GM23338 (cell line): Measurements from ENCODE around the gene C17orf114.

Experiments
- ATAC-seq: fragments of 200-7000 bp; cut with Tn5 transposase; 3 replicates; pipeline ENCODE4 v1.9.1; 2020
- DNase-seq: peaks from one replicate; pipeline ENCODE4 v3.0.0-alpha.2; 2015; ENCODE audit warnings: low spot score
- H2AFZ ChIP-seq: fragments of 200-600 bp; sonication (generic); 2 replicates; pipeline ENCODE4 v1.8.0; 2016; ENCODE audit warnings: antibody characterized with exemption, mild to moderate bottlenecking, moderate library complexity
- H3F3A ChIP-seq: fragments of 200-600 bp; sonication (generic); replicated peaks from 2 replicates; pipeline ENCODE4 v1.8.0; 2017; ENCODE audit warnings: antibody characterized with exemption, mixed run types, low read depth
- H3K27ac ChIP-seq: fragments of 200-600 bp; sonication (generic); 2 replicates; pipeline ENCODE4 v1.6.1; 2016; ENCODE audit warnings: low read depth
- H3K27me3 ChIP-seq: fragments of 200-600 bp; sonication (generic); 2 replicates; pipeline ENCODE4 v1.8.0; 2016; ENCODE audit warnings: mild to moderate bottlenecking, mixed run types, moderate library complexity; ENCODE audit not compliant: insufficient read depth
- H3K36me3 ChIP-seq: fragments of 200-600 bp; sonication (generic); 2 replicates; pipeline ENCODE4 v1.8.0; 2016; ENCODE audit warnings: mild to moderate bottlenecking; ENCODE audit not compliant: insufficient read depth
- H3K4me1 ChIP-seq: fragments of 200-600 bp; sonication (generic); 2 replicates; pipeline ENCODE4 v1.8.0; 2016; ENCODE audit warnings: mild to moderate bottlenecking, moderate library complexity; ENCODE audit not compliant: insufficient read depth
- H3K4me2 ChIP-seq: fragments of 200-600 bp; sonication (generic); 2 replicates; pipeline ENCODE4 v1.7.1; 2017; ENCODE audit warnings: mixed run types
- H3K4me3 ChIP-seq: fragments of 200-600 bp; sonication (generic); 2 replicates; pipeline ENCODE4 v1.6.1; 2016; ENCODE audit warnings: mixed run types
- H3K79me2 ChIP-seq: fragments of 200-600 bp; sonication (generic); replicated peaks from 2 replicates; pipeline ENCODE4 v1.8.0; 2017; ENCODE audit warnings: mild to moderate bottlenecking; ENCODE audit not compliant: insufficient read depth
- H3K9me2 ChIP-seq: fragments of 200-600 bp; sonication (generic); 2 replicates; pipeline ENCODE4 v1.8.0; 2017; ENCODE audit not compliant: insufficient read depth
- H4K20me1 ChIP-seq: fragments of 200-600 bp; sonication (generic); replicated peaks from 2 replicates; pipeline ENCODE4 v1.8.0; 2017; ENCODE audit warnings: mild to moderate bottlenecking; ENCODE audit not compliant: insufficient read depth
- H3K27ac Mint-ChIP-seq: 2 replicates; pipeline ENCODE4 v1.8.0; 2020; ENCODE audit warnings: inconsistent platforms, mild to moderate bottlenecking, moderate library complexity, mixed read lengths
- H3K27me3 Mint-ChIP-seq: 3 replicates; pipeline ENCODE4 v1.8.0; 2022; ENCODE audit warnings: low read depth, mild to moderate bottlenecking, moderate library complexity, mixed read lengths, inconsistent platforms; ENCODE audit not compliant: insufficient read depth, poor library complexity
- H3K36me3 Mint-ChIP-seq: 3 replicates; pipeline ENCODE4 v1.8.0; 2021; ENCODE audit warnings: low read depth, mild to moderate bottlenecking, inconsistent platforms, moderate library complexity, mixed read lengths
- H3K4me1 Mint-ChIP-seq: 3 replicates; pipeline ENCODE4 v1.8.0; 2020; ENCODE audit warnings: mild to moderate bottlenecking, inconsistent platforms, mixed read lengths
- H3K4me3 Mint-ChIP-seq: 3 replicates; pipeline ENCODE4 v1.8.0; 2021; ENCODE audit warnings: moderate library complexity, mild to moderate bottlenecking, inconsistent platforms, mixed read lengths
- H3K9me3 Mint-ChIP-seq: 3 replicates; pipeline ENCODE4 v1.8.0; 2020; ENCODE audit warnings: moderate library complexity, mild to moderate bottlenecking, inconsistent platforms, mixed read lengths
- CREB1 ChIP-seq: fragments of 250-450 bp; sonication (Bioruptor Pico); IDR thresholded peaks from 2 replicates; pipeline ENCODE4 v1.5.0; 2020; ENCODE audit warnings: low read depth, mild to moderate bottlenecking, moderate library complexity
- EZH2 ChIP-seq: fragments of 200-600 bp; sonication (generic); IDR thresholded peaks from one replicate; pipeline ENCODE4 v1.8.0; 2017; ENCODE audit warnings: antibody characterized with exemption, mild to moderate bottlenecking, low read depth; ENCODE audit not compliant: unreplicated experiment
- EZH2phosphoT487 ChIP-seq: fragments of 200-600 bp; sonication (generic); IDR thresholded peaks from one replicate; pipeline ENCODE4 v1.8.1; 2018; ENCODE audit warnings: antibody characterized with exemption; ENCODE audit not compliant: unreplicated experiment
- JUNB ChIP-seq: IDR thresholded peaks from one replicate; pipeline ENCODE4 v1.6.1; 2016; ENCODE audit warnings: antibody characterized with exemption; ENCODE audit not compliant: unreplicated experiment
- NANOG ChIP-seq: IDR thresholded peaks from 2 replicates; pipeline ENCODE4 v1.6.1; 2016; ENCODE audit warnings: antibody characterized with exemption, borderline replicate concordance
- POLR2AphosphoS5 ChIP-seq: IDR thresholded peaks from 2 replicates; pipeline ENCODE4 v1.6.1; 2016; ENCODE audit warnings: antibody characterized with exemption, low read depth
- STAT1 ChIP-seq: IDR thresholded peaks from one replicate; pipeline ENCODE4 v1.6.1; 2016; ENCODE audit warnings: antibody characterized with exemption; ENCODE audit not compliant: unreplicated experiment
- ZNF114 ChIP-seq: fragments of 250-450 bp; sonication (Bioruptor Pico); IDR thresholded peaks from 2 replicates; pipeline ENCODE4 v1.5.0; 2020; ENCODE audit warnings: mild to moderate bottlenecking, moderate library complexity
- ZNF331 ChIP-seq: fragments of 250-450 bp; sonication (Bioruptor Pico); IDR thresholded peaks from 2 replicates; pipeline ENCODE4 v1.5.0; 2020; ENCODE audit warnings: low read depth, mild to moderate bottlenecking, moderate library complexity
- TF ChIP-seq, protein P1 (sequence below): IDR thresholded peaks from one replicate; pipeline ENCODE4 v1.6.1; 2018; ENCODE audit warnings: antibody characterized with exemption; ENCODE audit not compliant: unreplicated experiment
- TF ChIP-seq, protein P2 (sequence below), 2 experiments: fragments of 200-600 bp in 1 of 2; sonication (generic) in 1 of 2; conservative IDR thresholded peaks; 2 replicates each; pipeline versions ENCODE4 v1.5.1 to v1.6.1; 2016 to 2017; ENCODE audit warnings: antibody characterized with exemption in 2 of 2, low read depth in 2 of 2, mild to moderate bottlenecking in 2 of 2, moderate library complexity in 1 of 2
- TF ChIP-seq, protein P3 (sequence below): fragments of 250-450 bp; sonication (Bioruptor Pico); IDR thresholded peaks from 2 replicates; pipeline ENCODE4 v1.5.0; 2020; ENCODE audit warnings: mild to moderate bottlenecking, moderate library complexity
- TF ChIP-seq, protein P4 (sequence below): IDR thresholded peaks from 2 replicates; pipeline ENCODE4 v1.6.1; 2016; ENCODE audit warnings: antibody characterized with exemption

C17orf114 gene

DNA sequence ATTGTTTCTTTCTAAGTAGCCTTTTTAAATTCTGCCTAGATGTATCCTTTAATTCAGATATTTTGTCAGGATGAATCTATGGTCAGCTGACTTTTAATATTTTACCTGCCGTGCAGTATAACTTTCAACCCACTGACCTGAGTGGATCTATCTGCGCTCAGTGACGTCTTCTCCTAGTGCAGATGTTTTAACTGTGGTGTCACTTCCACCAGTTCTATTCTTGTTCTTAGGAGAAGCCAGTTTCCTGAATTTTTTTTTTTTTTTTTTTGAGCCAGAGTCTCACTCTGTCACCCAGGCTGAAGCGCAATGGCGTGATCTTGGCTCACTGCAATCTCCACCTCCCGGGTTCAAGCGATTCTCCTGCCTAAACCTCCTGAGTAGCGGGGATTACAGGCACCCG lies 35.4 kb downstream of the C17orf114 start:
- Histone ChIP-seq H3K9me2 (no peaks in the 10 kb centered on the region), H3K79me2 (no peaks in the 10 kb centered on the region), H3K4me2 (no peak overlapping the region), H4K20me1 (no peaks in the 10 kb centered on the region), H2AFZ (no peak overlapping the region), H3K27me3 (no peaks in the 10 kb centered on the region), H3F3A (0 out of 2 replicates have a peak, but pooled peaks cover 2% of the 10 kb centered on the region), H3K27ac (no peak overlapping the region), H3K4me1 (no peaks in the 10 kb centered on the region), H3K4me3 (no peak overlapping the region), H3K36me3 (no peaks in the 10 kb centered on the region)
- no peak overlapping the region for H3K4me3 Mint-ChIP-seq
- H3K36me3 Mint-ChIP-seq, result no peaks in the 10 kb centered on the region
- peaks cover 3% of the 10 kb centered on the region for H3K27me3 Mint-ChIP-seq
- no peak overlapping the region for H3K27ac Mint-ChIP-seq
- DNase-seq (no peak), ATAC-seq (no peak)
- no peak for TF ChIP-seq EZH2phosphoT487
- TF ChIP-seq, protein P1, sequence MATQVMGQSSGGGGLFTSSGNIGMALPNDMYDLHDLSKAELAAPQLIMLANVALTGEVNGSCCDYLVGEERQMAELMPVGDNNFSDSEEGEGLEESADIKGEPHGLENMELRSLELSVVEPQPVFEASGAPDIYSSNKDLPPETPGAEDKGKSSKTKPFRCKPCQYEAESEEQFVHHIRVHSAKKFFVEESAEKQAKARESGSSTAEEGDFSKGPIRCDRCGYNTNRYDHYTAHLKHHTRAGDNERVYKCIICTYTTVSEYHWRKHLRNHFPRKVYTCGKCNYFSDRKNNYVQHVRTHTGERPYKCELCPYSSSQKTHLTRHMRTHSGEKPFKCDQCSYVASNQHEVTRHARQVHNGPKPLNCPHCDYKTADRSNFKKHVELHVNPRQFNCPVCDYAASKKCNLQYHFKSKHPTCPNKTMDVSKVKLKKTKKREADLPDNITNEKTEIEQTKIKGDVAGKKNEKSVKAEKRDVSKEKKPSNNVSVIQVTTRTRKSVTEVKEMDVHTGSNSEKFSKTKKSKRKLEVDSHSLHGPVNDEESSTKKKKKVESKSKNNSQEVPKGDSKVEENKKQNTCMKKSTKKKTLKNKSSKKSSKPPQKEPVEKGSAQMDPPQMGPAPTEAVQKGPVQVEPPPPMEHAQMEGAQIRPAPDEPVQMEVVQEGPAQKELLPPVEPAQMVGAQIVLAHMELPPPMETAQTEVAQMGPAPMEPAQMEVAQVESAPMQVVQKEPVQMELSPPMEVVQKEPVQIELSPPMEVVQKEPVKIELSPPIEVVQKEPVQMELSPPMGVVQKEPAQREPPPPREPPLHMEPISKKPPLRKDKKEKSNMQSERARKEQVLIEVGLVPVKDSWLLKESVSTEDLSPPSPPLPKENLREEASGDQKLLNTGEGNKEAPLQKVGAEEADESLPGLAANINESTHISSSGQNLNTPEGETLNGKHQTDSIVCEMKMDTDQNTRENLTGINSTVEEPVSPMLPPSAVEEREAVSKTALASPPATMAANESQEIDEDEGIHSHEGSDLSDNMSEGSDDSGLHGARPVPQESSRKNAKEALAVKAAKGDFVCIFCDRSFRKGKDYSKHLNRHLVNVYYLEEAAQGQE, result no peak
- TF ChIP-seq STAT1, result no peak
- TF ChIP-seq CREB1 (CRISPR knock-in tag), result no peak
- TF ChIP-seq, protein P2, sequence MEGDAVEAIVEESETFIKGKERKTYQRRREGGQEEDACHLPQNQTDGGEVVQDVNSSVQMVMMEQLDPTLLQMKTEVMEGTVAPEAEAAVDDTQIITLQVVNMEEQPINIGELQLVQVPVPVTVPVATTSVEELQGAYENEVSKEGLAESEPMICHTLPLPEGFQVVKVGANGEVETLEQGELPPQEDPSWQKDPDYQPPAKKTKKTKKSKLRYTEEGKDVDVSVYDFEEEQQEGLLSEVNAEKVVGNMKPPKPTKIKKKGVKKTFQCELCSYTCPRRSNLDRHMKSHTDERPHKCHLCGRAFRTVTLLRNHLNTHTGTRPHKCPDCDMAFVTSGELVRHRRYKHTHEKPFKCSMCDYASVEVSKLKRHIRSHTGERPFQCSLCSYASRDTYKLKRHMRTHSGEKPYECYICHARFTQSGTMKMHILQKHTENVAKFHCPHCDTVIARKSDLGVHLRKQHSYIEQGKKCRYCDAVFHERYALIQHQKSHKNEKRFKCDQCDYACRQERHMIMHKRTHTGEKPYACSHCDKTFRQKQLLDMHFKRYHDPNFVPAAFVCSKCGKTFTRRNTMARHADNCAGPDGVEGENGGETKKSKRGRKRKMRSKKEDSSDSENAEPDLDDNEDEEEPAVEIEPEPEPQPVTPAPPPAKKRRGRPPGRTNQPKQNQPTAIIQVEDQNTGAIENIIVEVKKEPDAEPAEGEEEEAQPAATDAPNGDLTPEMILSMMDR (conservative IDR thresholded peaks at IDR 0.05; ENCODE audit: low read depth in 2 of 2), result no peak
- TF ChIP-seq, protein P3, sequence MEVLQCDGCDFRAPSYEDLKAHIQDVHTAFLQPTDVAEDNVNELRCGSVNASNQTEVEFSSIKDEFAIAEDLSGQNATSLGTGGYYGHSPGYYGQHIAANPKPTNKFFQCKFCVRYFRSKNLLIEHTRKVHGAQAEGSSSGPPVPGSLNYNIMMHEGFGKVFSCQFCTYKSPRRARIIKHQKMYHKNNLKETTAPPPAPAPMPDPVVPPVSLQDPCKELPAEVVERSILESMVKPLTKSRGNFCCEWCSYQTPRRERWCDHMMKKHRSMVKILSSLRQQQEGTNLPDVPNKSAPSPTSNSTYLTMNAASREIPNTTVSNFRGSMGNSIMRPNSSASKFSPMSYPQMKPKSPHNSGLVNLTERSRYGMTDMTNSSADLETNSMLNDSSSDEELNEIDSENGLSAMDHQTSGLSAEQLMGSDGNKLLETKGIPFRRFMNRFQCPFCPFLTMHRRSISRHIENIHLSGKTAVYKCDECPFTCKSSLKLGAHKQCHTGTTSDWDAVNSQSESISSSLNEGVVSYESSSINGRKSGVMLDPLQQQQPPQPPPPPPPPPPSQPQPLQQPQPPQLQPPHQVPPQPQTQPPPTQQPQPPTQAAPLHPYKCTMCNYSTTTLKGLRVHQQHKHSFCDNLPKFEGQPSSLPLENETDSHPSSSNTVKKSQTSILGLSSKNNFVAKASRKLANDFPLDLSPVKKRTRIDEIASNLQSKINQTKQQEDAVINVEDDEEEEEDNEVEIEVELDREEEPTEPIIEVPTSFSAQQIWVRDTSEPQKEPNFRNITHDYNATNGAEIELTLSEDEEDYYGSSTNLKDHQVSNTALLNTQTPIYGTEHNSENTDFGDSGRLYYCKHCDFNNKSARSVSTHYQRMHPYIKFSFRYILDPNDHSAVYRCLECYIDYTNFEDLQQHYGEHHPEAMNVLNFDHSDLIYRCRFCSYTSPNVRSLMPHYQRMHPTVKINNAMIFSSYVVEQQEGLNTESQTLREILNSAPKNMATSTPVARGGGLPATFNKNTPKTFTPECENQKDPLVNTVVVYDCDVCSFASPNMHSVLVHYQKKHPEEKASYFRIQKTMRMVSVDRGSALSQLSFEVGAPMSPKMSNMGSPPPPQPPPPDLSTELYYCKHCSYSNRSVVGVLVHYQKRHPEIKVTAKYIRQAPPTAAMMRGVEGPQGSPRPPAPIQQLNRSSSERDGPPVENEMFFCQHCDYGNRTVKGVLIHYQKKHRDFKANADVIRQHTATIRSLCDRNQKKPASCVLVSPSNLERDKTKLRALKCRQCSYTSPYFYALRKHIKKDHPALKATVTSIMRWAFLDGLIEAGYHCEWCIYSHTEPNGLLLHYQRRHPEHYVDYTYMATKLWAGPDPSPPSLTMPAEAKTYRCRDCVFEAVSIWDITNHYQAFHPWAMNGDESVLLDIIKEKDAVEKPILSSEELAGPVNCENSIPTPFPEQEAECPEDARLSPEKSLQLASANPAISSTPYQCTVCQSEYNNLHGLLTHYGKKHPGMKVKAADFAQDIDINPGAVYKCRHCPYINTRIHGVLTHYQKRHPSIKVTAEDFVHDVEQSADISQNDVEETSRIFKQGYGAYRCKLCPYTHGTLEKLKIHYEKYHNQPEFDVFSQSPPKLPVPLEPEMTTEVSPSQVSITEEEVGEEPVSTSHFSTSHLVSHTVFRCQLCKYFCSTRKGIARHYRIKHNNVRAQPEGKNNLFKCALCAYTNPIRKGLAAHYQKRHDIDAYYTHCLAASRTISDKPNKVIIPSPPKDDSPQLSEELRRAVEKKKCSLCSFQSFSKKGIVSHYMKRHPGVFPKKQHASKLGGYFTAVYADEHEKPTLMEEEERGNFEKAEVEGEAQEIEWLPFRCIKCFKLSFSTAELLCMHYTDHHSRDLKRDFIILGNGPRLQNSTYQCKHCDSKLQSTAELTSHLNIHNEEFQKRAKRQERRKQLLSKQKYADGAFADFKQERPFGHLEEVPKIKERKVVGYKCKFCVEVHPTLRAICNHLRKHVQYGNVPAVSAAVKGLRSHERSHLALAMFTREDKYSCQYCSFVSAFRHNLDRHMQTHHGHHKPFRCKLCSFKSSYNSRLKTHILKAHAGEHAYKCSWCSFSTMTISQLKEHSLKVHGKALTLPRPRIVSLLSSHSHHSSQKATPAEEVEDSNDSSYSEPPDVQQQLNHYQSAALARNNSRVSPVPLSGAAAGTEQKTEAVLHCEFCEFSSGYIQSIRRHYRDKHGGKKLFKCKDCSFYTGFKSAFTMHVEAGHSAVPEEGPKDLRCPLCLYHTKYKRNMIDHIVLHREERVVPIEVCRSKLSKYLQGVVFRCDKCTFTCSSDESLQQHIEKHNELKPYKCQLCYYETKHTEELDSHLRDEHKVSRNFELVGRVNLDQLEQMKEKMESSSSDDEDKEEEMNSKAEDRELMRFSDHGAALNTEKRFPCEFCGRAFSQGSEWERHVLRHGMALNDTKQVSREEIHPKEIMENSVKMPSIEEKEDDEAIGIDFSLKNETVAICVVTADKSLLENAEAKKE (CRISPR knock-in tag), result no peak
- no peak for TF ChIP-seq EZH2
- no peak for TF ChIP-seq ZNF114 (CRISPR knock-in tag)
- TF ChIP-seq, protein P4, sequence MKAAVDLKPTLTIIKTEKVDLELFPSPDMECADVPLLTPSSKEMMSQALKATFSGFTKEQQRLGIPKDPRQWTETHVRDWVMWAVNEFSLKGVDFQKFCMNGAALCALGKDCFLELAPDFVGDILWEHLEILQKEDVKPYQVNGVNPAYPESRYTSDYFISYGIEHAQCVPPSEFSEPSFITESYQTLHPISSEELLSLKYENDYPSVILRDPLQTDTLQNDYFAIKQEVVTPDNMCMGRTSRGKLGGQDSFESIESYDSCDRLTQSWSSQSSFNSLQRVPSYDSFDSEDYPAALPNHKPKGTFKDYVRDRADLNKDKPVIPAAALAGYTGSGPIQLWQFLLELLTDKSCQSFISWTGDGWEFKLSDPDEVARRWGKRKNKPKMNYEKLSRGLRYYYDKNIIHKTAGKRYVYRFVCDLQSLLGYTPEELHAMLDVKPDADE, result no peak
- TF ChIP-seq ZNF331 (CRISPR knock-in tag), result no peak
- TF ChIP-seq POLR2AphosphoS5, result no peak
- no peak for TF ChIP-seq NANOG
- no peak for TF ChIP-seq JUNB
- no peaks in the 10 kb centered on the region for H3K9me3 Mint-ChIP-seq
- H3K4me1 Mint-ChIP-seq, result no peaks in the 10 kb centered on the region
